A549 (cell line): Measurements from ENCODE around the gene IL2RA. TPM values are rescaled to one million over a fixed set of nuclear protein-coding genes. Genes with fewer than 3 reads are reported as not detected.

Experiments
- ATAC-seq, 2 experiments: fragments of 200-7000 bp in 1 of 2; fragments of >200 bp in 1 of 2; cut with Nextera tagmentation in 1 of 2; cut with Tn5 transposase in 1 of 2; 3 replicates each; pipeline versions ENCODE4 v1.8.0 to v1.9.1; 2018 to 2020; ENCODE audit warnings: mild to moderate bottlenecking in 1 of 2, moderate library complexity in 1 of 2
- CTCF ChIA-PET: fragments of 300-600 bp; sonication (Branson Sonifier 250); formaldehyde crosslinking; extraction: SDS; loops from one replicate; lab custom pipeline; 2021; ENCODE audit warnings: antibody characterized with exemption, inconsistent platforms; lab: Yijun Ruan, JAX
- POLR2A ChIA-PET: fragments of 350-600 bp; formaldehyde crosslinking; extraction: SDS; loops from one replicate; lab custom pipeline; 2021; ENCODE audit warnings: antibody characterized with exemption, inconsistent platforms; lab: Yijun Ruan, JAX
- DNase-seq, 2 experiments: peaks; one replicate each; pipeline versions ENCODE4 v3.0.0 to v3.0.0-alpha.2; 2011 to 2016; ENCODE audit warnings: low read depth in 1 of 2, low spot score in 1 of 2
- FAIRE-seq: peaks from 2 replicates; lab custom pipeline; 2011; peaks lifted over from hg19 to GRCh38; lab: Jason Lieb, UNC
- H3K27ac ChIP-seq, 2 experiments: fragments of >200 bp; sonication (Bioruptor Twin); formaldehyde crosslinking; 3 replicates each; pipeline ENCODE4 v1.5.1; 2016 to 2017
- H3K4me1 ChIP-seq: fragments of >200 bp; sonication (Bioruptor Twin); formaldehyde crosslinking; 3 replicates; pipeline ENCODE4 v1.6.1; 2016
- H3K4me2 ChIP-seq: fragments of >200 bp; sonication (Bioruptor Twin); formaldehyde crosslinking; 3 replicates; pipeline ENCODE4 v1.6.1; 2016
- H3K4me3 ChIP-seq: fragments of >200 bp; sonication (Bioruptor Twin); formaldehyde crosslinking; 3 replicates; pipeline ENCODE4 v1.5.1; 2016
- H3K9me3 ChIP-seq: fragments of >200 bp; sonication (Bioruptor Twin); formaldehyde crosslinking; 3 replicates; pipeline ENCODE4 v1.6.1; 2016
- CBX8 ChIP-seq: fragments of 200-600 bp; sonication (generic); IDR thresholded peaks from 2 replicates; pipeline ENCODE4 v1.6.1; 2016
- CEBPB ChIP-seq, 2 experiments: fragments of >200 bp in 1 of 2; sonication (Bioruptor Twin) in 1 of 2; formaldehyde crosslinking in 1 of 2; IDR thresholded peaks; 2 replicates each; pipeline ENCODE4 v1.6.1; 2012 to 2016
- CHD4 ChIP-seq: fragments of 200-600 bp; sonication (generic); IDR thresholded peaks from 2 replicates; pipeline ENCODE4 v1.6.1; 2016; ENCODE audit warnings: antibody characterized with exemption, mild to moderate bottlenecking, borderline replicate concordance
- EHMT2 ChIP-seq: fragments of 200-600 bp; sonication (generic); IDR thresholded peaks from 2 replicates; pipeline ENCODE4 v1.6.1; 2016; ENCODE audit warnings: antibody characterized with exemption, low read depth, mild to moderate bottlenecking, moderate library complexity
- ELK1 ChIP-seq: fragments of 150-350 bp; IDR thresholded peaks from 2 replicates; pipeline ENCODE4 v1.6.1; 2014; ENCODE audit warnings: low read depth, mild to moderate bottlenecking, low read length
- ESRRA ChIP-seq: fragments of 150-350 bp; IDR thresholded peaks from 2 replicates; pipeline ENCODE4 v1.6.1; 2014; ENCODE audit warnings: mild to moderate bottlenecking, low read length, borderline replicate concordance
- FOSB ChIP-seq: fragments of 250-450 bp; sonication (Bioruptor Pico); IDR thresholded peaks from 2 replicates; pipeline ENCODE4 v1.5.0; 2020; ENCODE audit warnings: mild to moderate bottlenecking, moderate library complexity
- FOSL2 ChIP-seq, 2 experiments: fragments of 450-650 bp in 1 of 2; fragments of >200 bp in 1 of 2; sonication (Bioruptor Twin) in 1 of 2; formaldehyde crosslinking; IDR thresholded peaks; 2 replicates each; pipeline versions ENCODE4 v1.5.0 to v1.6.1; 2016 to 2020; ENCODE audit warnings: mild to moderate bottlenecking in 1 of 2, moderate library complexity in 1 of 2
- FOXS1 ChIP-seq: fragments of 250-450 bp; sonication (Bioruptor Pico); IDR thresholded peaks from 2 replicates; pipeline ENCODE4 v1.5.0; 2020; ENCODE audit warnings: mild to moderate bottlenecking, moderate library complexity
- GATA3 ChIP-seq: IDR thresholded peaks from 2 replicates; pipeline ENCODE4 v1.6.1; 2012; ENCODE audit warnings: borderline replicate concordance
- HEYL ChIP-seq: fragments of 250-450 bp; sonication (Bioruptor Pico); IDR thresholded peaks from 2 replicates; pipeline ENCODE4 v1.8.0; 2021; ENCODE audit warnings: mild to moderate bottlenecking, moderate library complexity
- KDM1A ChIP-seq: fragments of 200-600 bp; sonication (generic); IDR thresholded peaks from 2 replicates; pipeline ENCODE4 v1.6.1; 2016; ENCODE audit warnings: low read depth, mild to moderate bottlenecking
- MAZ ChIP-seq: fragments of 150-350 bp; IDR thresholded peaks from 2 replicates; pipeline ENCODE4 v1.6.1; 2014; ENCODE audit warnings: antibody characterized with exemption, low read depth, low read length, borderline replicate concordance
- MYC ChIP-seq: IDR thresholded peaks from 2 replicates; pipeline ENCODE4 v1.6.1; 2012; ENCODE audit warnings: mild to moderate bottlenecking, inconsistent platforms, low read length, improper control_type of control experiment, borderline replicate concordance
- PBX3 ChIP-seq: IDR thresholded peaks from 2 replicates; pipeline ENCODE4 v1.6.1; 2012
- PHF8 ChIP-seq: fragments of 200-600 bp; sonication (generic); IDR thresholded peaks from 2 replicates; pipeline ENCODE4 v1.6.1; 2016; ENCODE audit warnings: low read depth, mild to moderate bottlenecking, antibody characterized with exemption, moderate library complexity, borderline replicate concordance
- POLR2A ChIP-seq: IDR thresholded peaks from 2 replicates; pipeline ENCODE4 v1.6.1; 2012; ENCODE audit warnings: mild to moderate bottlenecking, low read length
- RFX5 ChIP-seq: fragments of 450-650 bp; IDR thresholded peaks from 2 replicates; pipeline ENCODE4 v1.7.1; 2014; ENCODE audit warnings: antibody characterized with exemption, mild to moderate bottlenecking, moderate library complexity
- RNF2 ChIP-seq: fragments of 200-600 bp; sonication (generic); IDR thresholded peaks from 2 replicates; pipeline ENCODE4 v1.6.1; 2016; ENCODE audit warnings: low read depth, mild to moderate bottlenecking, antibody characterized with exemption, moderate library complexity, borderline replicate concordance
- SMC3 ChIP-seq: fragments of >200 bp; sonication (Bioruptor Twin); formaldehyde crosslinking; IDR thresholded peaks from 3 replicates; pipeline ENCODE4 v1.6.1; 2018; ENCODE audit warnings: inconsistent platforms
- SREBF2 ChIP-seq: fragments of 450-650 bp; IDR thresholded peaks from 2 replicates; pipeline ENCODE4 v1.6.1; 2014; ENCODE audit warnings: mild to moderate bottlenecking, moderate library complexity
- ZC3H11A ChIP-seq: fragments of 450-650 bp; IDR thresholded peaks from 2 replicates; pipeline ENCODE4 v1.6.1; 2014; ENCODE audit warnings: antibody characterized with exemption, mild to moderate bottlenecking
- WGBS: methylation state at CpG from one replicate; pipeline ENCODE4 v1.1.6; 2017; ENCODE audit errors: missing lambda C conversion rate; 5-methylcytosine and 5-hydroxymethylcytosine counted together
- polyA minus RNA-seq: library from RNA; depleted of rRNA, polyadenylated mRNA; stranded (reverse); fragments of >200 nt; gene quantifications from 2 replicates; pipeline ENCODE4 v1.2.3, GENCODE V29; 2011; rRNA and poly(A)+ RNA removed
- polyA plus RNA-seq, 4 experiments: library from polyadenylated mRNA; depleted of rRNA in 3 of 4; stranded (reverse); fragments of >200 nt; fragmentation: RNase III in 1 of 4; extraction: RNeasy Plus Mini Kit Qiagen cat#74134 plus additional on column Dnase treatment in 1 of 4; gene quantifications; 2 replicates in 3 of 4; 3 replicates in 1 of 4; pipeline ENCODE4 v1.2.3, GENCODE V29; 2011 to 2017
- TF ChIP-seq, protein P1 (sequence below): fragments of 200-600 bp; sonication (generic); IDR thresholded peaks from 2 replicates; pipeline ENCODE4 v1.6.1; 2016; ENCODE audit warnings: antibody characterized with exemption, mild to moderate bottlenecking, moderate library complexity

The IL2RA gene
- polyA plus RNA-seq (2011; rRNA removed) (not detected in 2 replicates), polyA plus RNA-seq (2017; fragmentation: RNase III; extraction: RNeasy Plus Mini Kit Qiagen cat#74134 plus additional on column Dnase treatment) (not detected in 3 replicates), polyA minus RNA-seq (not detected in 2 replicates)
- polyA plus RNA-seq (2012; cell fraction: cytosol; rRNA removed) = not detected in 2 replicates
- polyA plus RNA-seq (2012; cell fraction: nucleus; rRNA removed) = not detected in 2 replicates

DNA sequence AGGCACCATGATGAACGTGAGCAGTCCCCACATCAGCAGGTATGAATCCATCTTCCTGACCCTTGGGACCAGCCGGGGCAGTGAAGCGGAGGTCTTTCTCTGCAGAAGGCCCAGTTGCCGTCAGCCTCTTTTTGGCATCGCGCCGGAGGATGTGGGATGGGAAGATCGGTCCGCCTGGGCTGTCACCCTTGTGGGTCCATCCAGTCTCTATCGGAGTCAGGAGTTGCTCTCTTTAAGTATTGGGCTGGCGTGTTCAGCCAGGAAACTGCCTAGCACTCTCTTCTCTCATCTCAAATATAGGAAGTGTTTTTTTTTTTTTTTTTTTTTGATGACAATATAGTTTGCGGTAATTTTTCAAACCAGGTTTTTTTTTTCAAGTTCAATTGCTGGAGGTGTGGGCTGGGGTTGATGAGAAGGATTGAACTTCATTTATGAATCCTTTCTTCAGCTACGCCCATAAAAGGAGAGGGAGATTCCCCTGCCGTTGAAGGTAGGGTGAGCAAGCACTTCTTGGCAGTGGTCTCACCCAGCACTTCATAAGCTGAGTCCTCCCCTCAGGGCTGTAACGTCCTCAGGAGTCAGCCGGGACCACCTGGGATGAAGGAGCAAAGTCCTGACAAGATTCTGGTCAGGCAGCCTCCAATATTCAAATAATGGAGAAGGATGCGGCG, at the start of gene IL2RA:
TSS of gene IL2RA (minus strand) at position 267 of the 671 bp plus-strand sequence. CDS start at position 51, 216 bp downstream.
- Histone ChIP-seq H3K4me2 (no peak within 1 kb of the TSS), H3K4me3 (no peak within 1 kb of the TSS), H3K4me1 (no peaks in the 10 kb centered on the region), H3K9me3 (no peaks in the 10 kb centered on the region), H3K27ac (no peak within 1 kb of the TSS)
- TF ChIP-seq PBX3 (no peak), KDM1A (no peak), RNF2 (no peak), HEYL (CRISPR knock-in tag) (no peak), CHD4 (no peak), FOSB (CRISPR knock-in tag) (no peak), PHF8 (no peak), POLR2A (no peak), ESRRA (no peak), FOXS1 (CRISPR knock-in tag) (no peak), MAZ (no peak), ELK1 (no peak)
- TF ChIP-seq, protein P1, sequence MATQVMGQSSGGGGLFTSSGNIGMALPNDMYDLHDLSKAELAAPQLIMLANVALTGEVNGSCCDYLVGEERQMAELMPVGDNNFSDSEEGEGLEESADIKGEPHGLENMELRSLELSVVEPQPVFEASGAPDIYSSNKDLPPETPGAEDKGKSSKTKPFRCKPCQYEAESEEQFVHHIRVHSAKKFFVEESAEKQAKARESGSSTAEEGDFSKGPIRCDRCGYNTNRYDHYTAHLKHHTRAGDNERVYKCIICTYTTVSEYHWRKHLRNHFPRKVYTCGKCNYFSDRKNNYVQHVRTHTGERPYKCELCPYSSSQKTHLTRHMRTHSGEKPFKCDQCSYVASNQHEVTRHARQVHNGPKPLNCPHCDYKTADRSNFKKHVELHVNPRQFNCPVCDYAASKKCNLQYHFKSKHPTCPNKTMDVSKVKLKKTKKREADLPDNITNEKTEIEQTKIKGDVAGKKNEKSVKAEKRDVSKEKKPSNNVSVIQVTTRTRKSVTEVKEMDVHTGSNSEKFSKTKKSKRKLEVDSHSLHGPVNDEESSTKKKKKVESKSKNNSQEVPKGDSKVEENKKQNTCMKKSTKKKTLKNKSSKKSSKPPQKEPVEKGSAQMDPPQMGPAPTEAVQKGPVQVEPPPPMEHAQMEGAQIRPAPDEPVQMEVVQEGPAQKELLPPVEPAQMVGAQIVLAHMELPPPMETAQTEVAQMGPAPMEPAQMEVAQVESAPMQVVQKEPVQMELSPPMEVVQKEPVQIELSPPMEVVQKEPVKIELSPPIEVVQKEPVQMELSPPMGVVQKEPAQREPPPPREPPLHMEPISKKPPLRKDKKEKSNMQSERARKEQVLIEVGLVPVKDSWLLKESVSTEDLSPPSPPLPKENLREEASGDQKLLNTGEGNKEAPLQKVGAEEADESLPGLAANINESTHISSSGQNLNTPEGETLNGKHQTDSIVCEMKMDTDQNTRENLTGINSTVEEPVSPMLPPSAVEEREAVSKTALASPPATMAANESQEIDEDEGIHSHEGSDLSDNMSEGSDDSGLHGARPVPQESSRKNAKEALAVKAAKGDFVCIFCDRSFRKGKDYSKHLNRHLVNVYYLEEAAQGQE = no peak
- DNase-seq = no peak
- no peak for FAIRE-seq
- POLR2A ChIA-PET = no interaction called here
- CTCF ChIA-PET = interaction anchor here (0.7 kb wide), 1 partner anchor 41 kb away, joined by 3 read pairs; no protein-coding TSS in a partner anchor
- ATAC-seq = no peak
- 81% methylated on average over 15 of the region's 18 CpGs for WGBS

DNA sequence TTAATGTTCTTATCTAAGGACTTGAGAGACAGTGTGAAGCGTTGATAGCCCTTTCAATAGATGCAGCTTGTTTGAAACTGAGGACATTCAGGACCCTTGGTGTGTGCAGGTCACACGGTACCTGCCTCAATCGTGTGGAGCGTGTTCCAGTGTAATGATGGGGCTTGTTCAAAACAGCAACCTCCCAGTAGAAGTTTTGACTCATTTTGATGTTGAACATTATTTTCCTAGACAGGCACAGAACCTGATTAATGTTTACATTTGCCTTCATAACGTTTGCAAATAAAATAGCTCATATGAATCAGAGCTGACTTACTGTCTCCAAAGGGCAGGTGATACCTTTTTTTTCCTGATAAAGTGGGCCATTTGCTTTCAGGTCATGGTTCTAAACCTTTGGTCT, 48.0 kb upstream of the IL2RA start:
- DNase-seq (no peak), ATAC-seq (no peak), FAIRE-seq (no peak)
- no peak overlapping the region for H3K4me3 ChIP-seq
- no peak for TF ChIP-seq FOSL2 (IDR thresholded peaks at IDR 0.05)
- TF ChIP-seq FOSL2 (CRISPR knock-in tag; IDR thresholded peaks at IDR 0.05) = no peak
- TF ChIP-seq RFX5 = no peak
- TF ChIP-seq CEBPB (IDR thresholded peaks at IDR 0.05) = no peak
- no peak for TF ChIP-seq SMC3
- no peak for TF ChIP-seq CBX8
- no peak for TF ChIP-seq GATA3
- no peak for TF ChIP-seq SREBF2
- no peak for TF ChIP-seq ELK1
- TF ChIP-seq EHMT2 = no peak
- no peak for TF ChIP-seq ZC3H11A
- no peak for TF ChIP-seq MYC
- H3K9me3 ChIP-seq = no peaks in the 10 kb centered on the region
- 66% methylated on average over 5 of the region's 5 CpGs for WGBS
- H3K4me1 ChIP-seq = peaks cover 35% of the 10 kb centered on the region; the same call in 2 of the 3 replicates
- H3K4me2 ChIP-seq = no peak overlapping the region
- POLR2A ChIA-PET = interaction anchor here (1.1 kb wide), 1 partner anchor 292 kb away, joined by 4 read pairs; no protein-coding TSS in a partner anchor
- CTCF ChIA-PET = interaction anchor here (0.5 to 8.4 kb wide), 14 partner anchors 18 to 302 kb away, joined by 3 to 65 read pairs (median 4); partner anchors contain the start of gene PFKFB3
- peak overlapping the region in 1 of 2 experiments; percentile 44; a peak in 3 of 6 replicates for H3K27ac ChIP-seq
